Karpas-422 (cell line): ENCODE measurements around the gene RCSD1. TPM values are rescaled to one million over a fixed set of nuclear protein-coding genes. Genes with fewer than 3 reads are reported as not detected.

Experiments
- DNase-seq: peaks from one replicate; pipeline ENCODE4 v3.0.0-alpha.2; 2015
- H2AFZ ChIP-seq: fragments of 200-600 bp; sonication (generic); 2 replicates; pipeline ENCODE4 v1.6.1; 2014; ENCODE audit warnings: antibody characterized with exemption, low read length, mixed read lengths
- H3K27ac ChIP-seq: fragments of 200-600 bp; sonication (generic); 2 replicates; pipeline ENCODE4 v1.5.1; 2014; ENCODE audit warnings: mild to moderate bottlenecking, low read length, moderate library complexity
- H3K27me3 ChIP-seq: fragments of 200-600 bp; sonication (generic); 2 replicates; pipeline ENCODE4 v1.6.1; 2014; ENCODE audit warnings: low read length, mixed read lengths
- H3K36me3 ChIP-seq: fragments of 200-600 bp; sonication (generic); 2 replicates; pipeline ENCODE4 v1.6.1; 2014; ENCODE audit warnings: low read length, mixed read lengths; ENCODE audit not compliant: insufficient read depth
- H3K4me1 ChIP-seq: fragments of 200-600 bp; sonication (generic); 2 replicates; pipeline ENCODE4 v1.6.1; 2014; ENCODE audit warnings: mild to moderate bottlenecking, low read length, mixed read lengths
- H3K4me2 ChIP-seq: fragments of 200-600 bp; sonication (generic); 2 replicates; pipeline ENCODE4 v1.6.1; 2014; ENCODE audit warnings: low read length, low read depth, mild to moderate bottlenecking; ENCODE audit not compliant: poor library complexity, severe bottlenecking
- H3K4me3 ChIP-seq: fragments of 200-600 bp; sonication (generic); 2 replicates; pipeline ENCODE4 v1.5.1; 2014; ENCODE audit warnings: mild to moderate bottlenecking, antibody characterized with exemption, low read length, mixed read lengths
- H3K79me2 ChIP-seq: fragments of 200-600 bp; sonication (generic); 2 replicates; pipeline ENCODE4 v1.6.1; 2014; ENCODE audit warnings: mild to moderate bottlenecking, low read length, mixed read lengths
- H3K9ac ChIP-seq: fragments of 200-600 bp; sonication (generic); 2 replicates; pipeline ENCODE4 v1.6.0; 2014; ENCODE audit warnings: low read length
- H3K9me2 ChIP-seq: fragments of 200-600 bp; sonication (generic), shearing (Covaris generic); replicated peaks from 2 replicates; pipeline ENCODE4 v1.6.0; 2014; ENCODE audit warnings: mild to moderate bottlenecking, low read length, moderate library complexity; ENCODE audit not compliant: insufficient read depth
- H3K9me3 ChIP-seq: fragments of 300-700, 200-600 bp; sonication (generic); 2 replicates; pipeline ENCODE4 v1.6.1; 2014; ENCODE audit warnings: low read length, mixed read lengths
- H4K20me1 ChIP-seq: fragments of 200-600 bp; sonication (generic); 2 replicates; pipeline ENCODE4 v1.6.1; 2014; ENCODE audit warnings: mild to moderate bottlenecking, antibody characterized with exemption, low read length, low read depth; ENCODE audit not compliant: insufficient read depth
- total RNA-seq: library from RNA; depleted of rRNA; stranded (reverse); fragments of >200 nt; shearing (Covaris generic); gene quantifications from 2 replicates; pipeline ENCODE4 v1.2.3, GENCODE V29; 2014; ENCODE audit warnings: low replicate concordance

Gene RCSD1
- total RNA-seq, 1 experiment from 2014 or later: 85.4 TPM

DNA sequence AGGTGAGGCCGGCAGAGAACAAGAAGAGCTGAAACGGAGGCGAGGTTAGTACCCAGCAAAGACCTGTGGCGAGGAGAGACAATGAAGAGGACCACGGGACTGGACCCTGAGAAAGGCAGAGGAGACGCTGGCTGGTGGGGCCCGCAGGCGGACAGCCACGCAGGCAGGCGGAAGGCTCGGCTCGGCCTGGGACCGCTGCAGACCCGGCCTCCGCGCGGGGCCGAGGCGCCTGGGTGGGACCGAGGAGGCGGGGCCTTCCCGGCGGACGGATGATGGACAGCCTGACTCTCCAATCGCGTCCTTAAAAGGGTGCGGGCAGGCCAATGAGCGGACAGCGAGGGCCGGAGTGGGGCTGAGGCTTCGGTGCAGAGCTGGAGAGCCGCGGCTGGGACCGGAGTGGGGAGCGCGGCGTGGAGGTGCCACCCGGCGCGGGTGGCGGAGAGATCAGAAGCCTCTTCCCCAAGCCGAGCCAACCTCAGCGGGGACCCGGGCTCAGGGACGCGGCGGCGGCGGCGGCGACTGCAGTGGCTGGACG is 91.7 kb downstream of the RCSD1 start, which contains the start of gene MPZL1:
MPZL1 (plus strand) TSS at position 366 of the 535 bp plus-strand sequence. CDS start 170 bp downstream, outside the sequence.
- Histone ChIP-seq H4K20me1 (peaks cover 16% of the 10 kb centered on the region; the same call in 1 of the 2 replicates), H3K4me2 (peak within 1 kb of the TSS; percentile 97), H3K4me1 (peaks cover 57% of the 10 kb centered on the region), H3K9me3 (no peaks in the 10 kb centered on the region), H3K4me3 (peak within 1 kb of the TSS; percentile 83), H3K27me3 (no peaks in the 10 kb centered on the region), H3K36me3 (no peaks in the 10 kb centered on the region), H3K9ac (peak within 1 kb of the TSS; percentile 78), H3K27ac (no peak within 1 kb of the TSS), H3K9me2 (no peaks in the 10 kb centered on the region), H2AFZ (peak within 1 kb of the TSS; percentile 96), H3K79me2 (no peaks in the 10 kb centered on the region)
- peak; percentile 97 for DNase-seq

DNA sequence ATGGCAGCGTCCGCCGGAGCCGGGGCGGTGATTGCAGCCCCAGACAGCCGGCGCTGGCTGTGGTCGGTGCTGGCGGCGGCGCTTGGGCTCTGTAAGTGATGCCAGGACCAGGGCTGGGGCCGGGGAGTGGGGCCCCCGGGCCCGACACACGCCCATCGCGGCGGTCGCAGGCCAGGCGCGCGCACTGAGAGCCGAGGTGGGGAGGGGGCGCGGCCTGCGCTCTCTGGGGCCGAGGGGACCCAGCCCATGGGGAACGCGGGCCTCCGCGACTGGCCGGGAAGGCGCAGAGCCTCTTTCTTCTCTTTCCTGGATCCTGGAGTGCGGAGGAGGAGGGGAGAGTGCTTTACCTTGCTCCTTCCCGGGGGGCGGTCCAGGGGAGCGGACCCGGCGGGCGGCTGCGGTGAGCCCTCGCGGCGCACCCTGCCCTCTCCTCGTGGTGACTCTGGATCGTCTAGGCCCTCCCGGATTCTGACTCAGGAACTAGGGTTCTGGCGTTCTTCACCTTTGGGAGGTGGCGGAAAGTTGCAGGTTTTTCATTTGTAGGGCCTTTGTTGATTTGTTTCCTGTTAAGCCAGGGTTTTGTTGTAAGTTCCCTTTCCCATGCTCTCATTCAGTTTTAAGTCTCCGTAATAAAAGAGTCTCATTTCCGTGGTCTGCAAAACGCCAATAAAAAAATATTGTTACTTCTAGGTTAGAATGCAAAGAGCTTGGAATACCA is 92.3 kb downstream of the RCSD1 start:
- H3K79me2 ChIP-seq: no peaks in the 10 kb centered on the region
- peaks cover 16% of the 10 kb centered on the region; the same call in 1 of the 2 replicates for H4K20me1 ChIP-seq
- H3K4me2 ChIP-seq: peak overlapping the region; percentile 97
- H2AFZ ChIP-seq: peak overlapping the region; percentile 75
- peaks cover 51% of the 10 kb centered on the region for H3K4me1 ChIP-seq
- H3K9me3 ChIP-seq: no peaks in the 10 kb centered on the region
- no peaks in the 10 kb centered on the region for H3K9me2 ChIP-seq
- H3K36me3 ChIP-seq: no peaks in the 10 kb centered on the region
- H3K4me3 ChIP-seq: peak overlapping the region; percentile 83
- H3K27me3 ChIP-seq: no peaks in the 10 kb centered on the region
- H3K27ac ChIP-seq: no peak overlapping the region
- peak; percentile 57 for DNase-seq
- H3K9ac ChIP-seq: peak overlapping the region; percentile 78

DNA sequence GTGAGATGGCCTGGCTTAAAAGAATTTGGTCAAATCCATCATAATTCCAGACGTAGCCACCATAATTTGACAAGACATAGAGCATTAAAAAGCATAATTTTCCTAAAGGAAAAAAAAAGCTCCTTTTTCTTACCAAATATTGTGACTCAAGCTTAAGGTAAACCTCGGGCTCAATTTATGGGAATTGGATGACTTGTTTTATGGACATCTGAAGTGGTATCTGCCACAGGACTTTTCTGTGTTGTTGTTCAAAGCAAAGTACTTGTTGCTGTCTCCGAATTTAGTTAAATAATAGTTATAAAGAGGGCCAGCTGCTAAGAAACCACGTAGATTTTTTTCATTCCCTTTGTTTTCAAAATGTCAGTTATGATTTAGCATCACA is 92.8 kb downstream of the RCSD1 start:
- Histone ChIP-seq H3K4me3 (peak overlapping the region; percentile 83), H2AFZ (no peak overlapping the region)

GRCh38 chr1:167723707-167724323 is 93.8 kb downstream of the RCSD1 start:
- H3K36me3 ChIP-seq: no peaks in the 10 kb centered on the region
- H3K4me2 ChIP-seq: no peak overlapping the region
- H3K79me2 ChIP-seq: no peaks in the 10 kb centered on the region
- H3K27ac ChIP-seq: no peak overlapping the region
- no peaks in the 10 kb centered on the region for H3K27me3 ChIP-seq
- peaks cover 46% of the 10 kb centered on the region for H3K4me1 ChIP-seq
- no peak overlapping the region for H2AFZ ChIP-seq
- no peak overlapping the region for H3K4me3 ChIP-seq
- DNase-seq: no peak
- no peaks in the 10 kb centered on the region for H3K9me3 ChIP-seq
- peaks cover 16% of the 10 kb centered on the region; the same call in 1 of the 2 replicates for H4K20me1 ChIP-seq
- no peak overlapping the region for H3K9ac ChIP-seq
- H3K9me2 ChIP-seq: no peaks in the 10 kb centered on the region

More for the DNA sequence above, 92.8 kb downstream of the RCSD1 start:
- Histone ChIP-seq H3K27me3 (no peaks in the 10 kb centered on the region), H3K27ac (no peak overlapping the region), H4K20me1 (peaks cover 16% of the 10 kb centered on the region; the same call in 1 of the 2 replicates), H3K4me1 (peaks cover 51% of the 10 kb centered on the region), H3K9me2 (no peaks in the 10 kb centered on the region), H3K9me3 (no peaks in the 10 kb centered on the region), H3K79me2 (no peaks in the 10 kb centered on the region), H3K4me2 (peak overlapping the region; percentile 97), H3K36me3 (no peaks in the 10 kb centered on the region), H3K9ac (peak overlapping the region; percentile 78)
- DNase-seq: no peak

DNA sequence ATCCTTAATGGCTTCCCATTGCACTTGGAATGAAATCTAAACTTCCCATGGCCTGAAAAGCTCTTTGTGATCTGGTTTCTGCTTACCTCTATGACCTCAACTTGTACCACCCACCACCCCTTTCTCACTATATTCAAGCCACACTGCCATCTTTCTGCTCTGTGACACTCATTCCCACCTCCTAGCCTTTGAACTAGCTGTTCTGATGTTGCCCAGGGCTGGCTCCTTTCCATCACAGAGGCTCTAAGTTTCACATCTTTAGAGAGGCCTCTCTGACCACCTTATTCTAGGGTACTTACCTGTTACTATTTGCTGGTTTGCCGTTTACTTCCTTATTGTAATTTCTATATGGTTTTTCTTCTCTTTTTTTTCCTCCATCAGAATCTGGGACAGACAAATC is 96.0 kb downstream of the RCSD1 start:
- H3K27me3 ChIP-seq: no peaks in the 10 kb centered on the region
- H3K9me2 ChIP-seq: no peaks in the 10 kb centered on the region
- no peak for DNase-seq
- H3K27ac ChIP-seq: no peak overlapping the region
- no peaks in the 10 kb centered on the region for H3K79me2 ChIP-seq
- no peaks in the 10 kb centered on the region for H3K9me3 ChIP-seq
- peaks cover 31% of the 10 kb centered on the region; the same call in 1 of the 2 replicates for H4K20me1 ChIP-seq
- no peak overlapping the region for H3K9ac ChIP-seq
- H3K4me1 ChIP-seq: peaks cover 34% of the 10 kb centered on the region
- no peaks in the 10 kb centered on the region for H3K36me3 ChIP-seq
- no peak overlapping the region for H2AFZ ChIP-seq
- H3K4me3 ChIP-seq: no peak overlapping the region
- no peak overlapping the region for H3K4me2 ChIP-seq

GRCh38 chr1:167728818-167729410 is 98.9 kb downstream of the RCSD1 start:
- no peak overlapping the region for H3K9ac ChIP-seq
- DNase-seq: no peak
- no peak overlapping the region for H3K4me3 ChIP-seq
- peak overlapping the region; percentile 4 for H3K4me2 ChIP-seq
- H3K27me3 ChIP-seq: no peaks in the 10 kb centered on the region
- H3K79me2 ChIP-seq: no peaks in the 10 kb centered on the region
- H3K9me3 ChIP-seq: no peaks in the 10 kb centered on the region
- no peaks in the 10 kb centered on the region for H3K9me2 ChIP-seq
- peaks cover 17% of the 10 kb centered on the region for H3K4me1 ChIP-seq
- H4K20me1 ChIP-seq: peaks cover 24% of the 10 kb centered on the region; the same call in 1 of the 2 replicates
- H2AFZ ChIP-seq: no peak overlapping the region
- H3K27ac ChIP-seq: no peak overlapping the region
- no peaks in the 10 kb centered on the region for H3K36me3 ChIP-seq

GRCh38 chr1:167734227-167734626 is 104.2 kb downstream of the RCSD1 start:
- Histone ChIP-seq H3K4me3 (no peak overlapping the region), H2AFZ (no peak overlapping the region), H3K27me3 (no peaks in the 10 kb centered on the region), H3K4me1 (peaks cover 8% of the 10 kb centered on the region), H3K9me3 (no peaks in the 10 kb centered on the region), H3K36me3 (no peaks in the 10 kb centered on the region), H3K79me2 (no peaks in the 10 kb centered on the region), H3K4me2 (no peak overlapping the region), H3K27ac (no peak overlapping the region), H3K9me2 (no peaks in the 10 kb centered on the region), H4K20me1 (peaks cover 18% of the 10 kb centered on the region; the same call in 1 of the 2 replicates), H3K9ac (no peak overlapping the region)
- DNase-seq: no peak

- Histone ChIP-seq H3K27me3 (no peaks in the 10 kb centered on the region), H3K4me1 (peaks cover 2% of the 10 kb centered on the region; the same call in 1 of the 2 replicates), H3K79me2 (no peaks in the 10 kb centered on the region), H3K4me2 (no peak overlapping the region), H2AFZ (no peak overlapping the region), H3K36me3 (no peaks in the 10 kb centered on the region), H4K20me1 (peaks cover 17% of the 10 kb centered on the region), H3K9ac (no peak overlapping the region), H3K27ac (no peak overlapping the region), H3K9me3 (no peaks in the 10 kb centered on the region), H3K9me2 (no peaks in the 10 kb centered on the region), H3K4me3 (no peak overlapping the region)
- DNase-seq: no peak
These were observed 104.8 kb downstream of the RCSD1 start for GRCh38 chr1:167734841-167735240.
